ENCODE measurements around the gene COL5A1.

The COL5A1 gene

DNA sequence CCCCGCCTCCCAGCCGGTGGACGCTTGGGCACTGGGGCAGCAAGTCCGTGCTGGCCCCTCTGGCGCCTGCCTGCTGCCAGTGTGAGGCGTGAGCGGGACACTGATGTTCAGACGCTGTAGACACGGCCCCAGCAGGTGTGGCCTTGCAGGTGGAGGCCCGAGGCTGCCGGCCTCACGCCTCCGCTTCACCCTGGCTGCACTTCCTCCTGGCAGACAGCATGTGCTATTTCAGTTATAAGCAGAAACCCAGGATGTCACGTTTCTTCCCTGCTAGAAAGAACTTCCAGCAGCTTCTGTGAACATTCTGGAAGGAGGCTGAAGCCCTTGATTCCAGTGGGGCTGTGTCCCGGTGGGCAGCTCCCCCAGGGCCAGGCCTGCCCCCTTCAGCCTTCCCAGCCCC, 124.2 kb downstream of the COL5A1 start:
- TF ChIP-seq POLR2AphosphoS5 (IDR thresholded peaks at IDR 0.05; ENCODE audit: low read depth, low read length), result no peak
- TF ChIP-seq SIN3A (IDR thresholded peaks at IDR 0.05; ENCODE audit: borderline replicate concordance, insufficient read depth, low read length), result no peak
- TF ChIP-seq, protein P1, sequence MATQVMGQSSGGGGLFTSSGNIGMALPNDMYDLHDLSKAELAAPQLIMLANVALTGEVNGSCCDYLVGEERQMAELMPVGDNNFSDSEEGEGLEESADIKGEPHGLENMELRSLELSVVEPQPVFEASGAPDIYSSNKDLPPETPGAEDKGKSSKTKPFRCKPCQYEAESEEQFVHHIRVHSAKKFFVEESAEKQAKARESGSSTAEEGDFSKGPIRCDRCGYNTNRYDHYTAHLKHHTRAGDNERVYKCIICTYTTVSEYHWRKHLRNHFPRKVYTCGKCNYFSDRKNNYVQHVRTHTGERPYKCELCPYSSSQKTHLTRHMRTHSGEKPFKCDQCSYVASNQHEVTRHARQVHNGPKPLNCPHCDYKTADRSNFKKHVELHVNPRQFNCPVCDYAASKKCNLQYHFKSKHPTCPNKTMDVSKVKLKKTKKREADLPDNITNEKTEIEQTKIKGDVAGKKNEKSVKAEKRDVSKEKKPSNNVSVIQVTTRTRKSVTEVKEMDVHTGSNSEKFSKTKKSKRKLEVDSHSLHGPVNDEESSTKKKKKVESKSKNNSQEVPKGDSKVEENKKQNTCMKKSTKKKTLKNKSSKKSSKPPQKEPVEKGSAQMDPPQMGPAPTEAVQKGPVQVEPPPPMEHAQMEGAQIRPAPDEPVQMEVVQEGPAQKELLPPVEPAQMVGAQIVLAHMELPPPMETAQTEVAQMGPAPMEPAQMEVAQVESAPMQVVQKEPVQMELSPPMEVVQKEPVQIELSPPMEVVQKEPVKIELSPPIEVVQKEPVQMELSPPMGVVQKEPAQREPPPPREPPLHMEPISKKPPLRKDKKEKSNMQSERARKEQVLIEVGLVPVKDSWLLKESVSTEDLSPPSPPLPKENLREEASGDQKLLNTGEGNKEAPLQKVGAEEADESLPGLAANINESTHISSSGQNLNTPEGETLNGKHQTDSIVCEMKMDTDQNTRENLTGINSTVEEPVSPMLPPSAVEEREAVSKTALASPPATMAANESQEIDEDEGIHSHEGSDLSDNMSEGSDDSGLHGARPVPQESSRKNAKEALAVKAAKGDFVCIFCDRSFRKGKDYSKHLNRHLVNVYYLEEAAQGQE (IDR thresholded peaks at IDR 0.05; ENCODE audit: insufficient read depth in 1 of 2, low read depth in 2 of 2, low read length in 2 of 2), result no peak
- TF ChIP-seq FOXP2 (optimal IDR thresholded peaks at IDR 0.05; ENCODE audit: borderline replicate concordance, extremely low read depth, extremely low read length, insufficient read depth), result no peak
- no peak for TF ChIP-seq TAF1 (IDR thresholded peaks at IDR 0.05; ENCODE audit: borderline replicate concordance, insufficient read depth, low read length)

DNA sequence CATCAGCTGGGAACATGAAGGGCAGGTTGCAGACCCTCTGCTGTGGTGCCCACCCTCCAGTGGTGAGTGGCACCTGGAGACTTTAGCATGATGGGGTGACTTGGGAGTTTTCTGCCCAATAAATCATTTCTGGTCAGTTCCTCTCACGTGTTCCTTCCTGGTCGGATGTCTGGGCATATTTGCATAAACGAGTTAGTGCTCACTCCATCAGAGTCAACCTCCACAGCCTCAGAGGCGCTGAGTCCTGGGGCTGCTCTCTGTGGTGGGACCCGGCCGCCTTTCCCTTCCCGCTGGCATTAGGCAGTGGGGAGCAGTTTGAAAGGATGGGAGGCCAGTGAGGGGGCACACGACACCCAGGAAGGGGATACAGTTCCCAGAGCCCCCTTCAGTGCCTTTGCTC, 125.0 kb downstream of the COL5A1 start:
- TF ChIP-seq, protein P1 (IDR thresholded peaks at IDR 0.05; ENCODE audit: insufficient read depth in 1 of 2, low read depth in 2 of 2, low read length in 2 of 2), result no peak
- TF ChIP-seq SIN3A (IDR thresholded peaks at IDR 0.05; ENCODE audit: borderline replicate concordance, insufficient read depth, low read length) (no peak), FOXP2 (optimal IDR thresholded peaks at IDR 0.05; ENCODE audit: borderline replicate concordance, extremely low read depth, extremely low read length, insufficient read depth) (no peak), POLR2AphosphoS5 (IDR thresholded peaks at IDR 0.05; ENCODE audit: low read depth, low read length) (no peak), TAF1 (IDR thresholded peaks at IDR 0.05; ENCODE audit: borderline replicate concordance, insufficient read depth, low read length) (no peak)

DNA sequence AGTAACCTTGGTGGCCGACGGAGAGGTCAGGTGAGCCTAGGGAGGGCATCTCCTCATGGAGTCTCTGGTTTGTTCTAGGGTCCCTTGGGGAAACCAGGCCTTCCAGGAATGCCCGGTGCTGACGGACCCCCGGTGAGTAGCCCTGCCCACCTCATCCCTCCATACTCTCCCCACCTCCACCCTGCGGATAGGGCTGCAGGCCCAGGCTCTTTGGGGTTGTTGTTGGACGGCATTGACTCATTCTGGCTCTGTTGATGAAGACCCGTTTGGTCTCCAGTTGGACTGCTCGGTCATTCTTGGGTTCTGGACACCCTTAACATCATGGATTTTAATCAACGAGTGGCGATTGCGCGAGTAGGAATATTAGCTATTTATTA, 126.7 kb downstream of the COL5A1 start:
- TF ChIP-seq SIN3A (IDR thresholded peaks at IDR 0.05; ENCODE audit: borderline replicate concordance, insufficient read depth, low read length), result no peak
- TF ChIP-seq POLR2AphosphoS5 (IDR thresholded peaks at IDR 0.05; ENCODE audit: low read depth, low read length), result no peak
- TF ChIP-seq, protein P1 (IDR thresholded peaks at IDR 0.05; ENCODE audit: insufficient read depth in 1 of 2, low read depth in 2 of 2, low read length in 2 of 2), result no peak
- no peak for TF ChIP-seq FOXP2 (optimal IDR thresholded peaks at IDR 0.05; ENCODE audit: borderline replicate concordance, extremely low read depth, extremely low read length, insufficient read depth)
- no peak for TF ChIP-seq TAF1 (IDR thresholded peaks at IDR 0.05; ENCODE audit: borderline replicate concordance, insufficient read depth, low read length)

DNA sequence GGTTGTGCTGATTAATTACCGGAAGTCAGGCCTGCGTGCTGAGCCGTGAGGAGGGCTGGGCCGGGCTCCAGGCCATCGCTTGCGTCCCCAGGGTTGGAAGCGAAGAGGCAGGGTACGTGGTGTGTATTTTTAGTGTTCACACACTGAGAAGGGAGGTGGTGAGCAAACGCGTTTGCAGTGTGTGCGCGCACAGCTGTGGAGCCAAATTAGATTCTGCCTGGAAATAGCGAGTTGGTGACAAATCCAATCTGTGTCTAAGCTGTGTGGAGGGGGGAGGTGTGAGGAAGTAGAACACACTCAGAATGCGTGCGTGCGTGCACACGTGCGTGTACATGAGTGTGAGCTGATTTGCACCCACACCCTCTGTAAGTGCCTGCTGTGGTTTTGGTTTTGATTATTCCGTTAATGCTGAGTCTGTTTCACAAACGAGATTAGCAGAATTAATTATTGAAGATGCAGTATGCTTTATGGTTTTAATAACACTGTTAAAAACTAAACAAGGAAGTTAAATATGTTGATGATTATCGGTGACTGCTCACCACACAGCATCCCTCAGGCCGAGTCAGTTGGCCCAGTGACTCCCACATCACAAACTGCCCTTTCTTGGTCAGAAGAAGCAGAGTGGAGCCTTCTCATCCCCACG, 127.2 kb downstream of the COL5A1 start:
- no peak for TF ChIP-seq FOXP2 (optimal IDR thresholded peaks at IDR 0.05; ENCODE audit: borderline replicate concordance, extremely low read depth, extremely low read length, insufficient read depth)
- TF ChIP-seq, protein P1 (IDR thresholded peaks at IDR 0.05; ENCODE audit: insufficient read depth in 1 of 2, low read depth in 2 of 2, low read length in 2 of 2), result no peak

All from PFSK-1 (cell line).